GM18867 (cell line): ENCODE results near the gene SYTL4.
A peak's percentile ranks its signal among the peaks of the same experiment; 100 is the strongest.
"Not testable (repeated sequence)": the region's sequence is repeated elsewhere in the genome, so short reads cannot be mapped to it uniquely, and the experiment has no call there.

Source experiments
- ATAC-seq: cut with Tn5 transposase; IDR thresholded peaks from one replicate; pipeline ENCODE4 v1.9.1; 2021; ENCODE audit warnings: mild to moderate bottlenecking, moderate library complexity; ENCODE audit not compliant: unreplicated experiment

The SYTL4 gene

GRCh38 chrX:100731441-100732281 is at the start of gene SYTL4:
TSS of gene SYTL4 (minus strand) at chrX:100732121. CDS start at chrX:100702037, 30,084 bp downstream.
- ATAC-seq, result no peak

GRCh38 chrX:100769439-100769838 is 37.5 kb upstream of the SYTL4 start:
- not testable (repeated sequence) for ATAC-seq

GRCh38 chrX:100768679-100769338 is 36.9 kb upstream of the SYTL4 start:
- peak; percentile 86 for ATAC-seq

GRCh38 chrX:100750883-100751282 is 19.0 kb upstream of the SYTL4 start:
- ATAC-seq, result no peak

- ATAC-seq, result no peak
Observed at GRCh38 chrX:100748108-100748507, 16.2 kb upstream of the SYTL4 start.

- ATAC-seq, result no peak
Observed at GRCh38 chrX:100747703-100748102, 15.8 kb upstream of the SYTL4 start.

GRCh38 chrX:100747090-100747489 is 15.2 kb upstream of the SYTL4 start:
- no peak for ATAC-seq

- ATAC-seq, result no peak
Observed at GRCh38 chrX:100745806-100746537, 14.1 kb upstream of the SYTL4 start.

GRCh38 chrX:100745205-100745604 is 13.3 kb upstream of the SYTL4 start:
- ATAC-seq, result no peak

- no peak for ATAC-seq
Observed at GRCh38 chrX:100743009-100743607, 11.2 kb upstream of the SYTL4 start.

- not testable (repeated sequence) for ATAC-seq
Observed at GRCh38 chrX:100724006-100724405, 7.9 kb downstream of the SYTL4 start.

- ATAC-seq, result no peak
Observed at GRCh38 chrX:100721328-100721727, 10.6 kb downstream of the SYTL4 start.

- no peak for ATAC-seq
Observed at GRCh38 chrX:100720301-100720700, 11.6 kb downstream of the SYTL4 start.

GRCh38 chrX:100719139-100719538 is 12.8 kb downstream of the SYTL4 start:
- ATAC-seq, result no peak

- ATAC-seq, result no peak
Observed at GRCh38 chrX:100717363-100717762, 14.6 kb downstream of the SYTL4 start.

- no peak for ATAC-seq
Observed at GRCh38 chrX:100710816-100711215, 21.1 kb downstream of the SYTL4 start.

- peak; percentile 49 for ATAC-seq
Observed at GRCh38 chrX:100704581-100705203, 27.2 kb downstream of the SYTL4 start.

GRCh38 chrX:100700809-100701208 is 31.1 kb downstream of the SYTL4 start:
- ATAC-seq, result no peak

- no peak for ATAC-seq
Observed at GRCh38 chrX:100698551-100698950, 33.4 kb downstream of the SYTL4 start.

- ATAC-seq, result no peak
Observed at GRCh38 chrX:100696699-100697351, 35.1 kb downstream of the SYTL4 start.
